Neural cell (in vitro differentiated cells): ENCODE measurements around the gene AGRN.

ENCODE experiments used
- TF ChIP-seq, protein P1 (sequence below): IDR thresholded peaks from 2 replicates; pipeline ENCODE4 v1.6.1; 2012; ENCODE audit warnings: borderline replicate concordance
- TF ChIP-seq, protein P2 (sequence below): fragments of 450-650 bp; IDR thresholded peaks from 2 replicates; pipeline ENCODE4 v1.5.1; 2014; ENCODE audit warnings: antibody characterized with exemption, mild to moderate bottlenecking, moderate library complexity; ENCODE audit not compliant: poor library complexity, severe bottlenecking

- TF ChIP-seq, protein P1, sequence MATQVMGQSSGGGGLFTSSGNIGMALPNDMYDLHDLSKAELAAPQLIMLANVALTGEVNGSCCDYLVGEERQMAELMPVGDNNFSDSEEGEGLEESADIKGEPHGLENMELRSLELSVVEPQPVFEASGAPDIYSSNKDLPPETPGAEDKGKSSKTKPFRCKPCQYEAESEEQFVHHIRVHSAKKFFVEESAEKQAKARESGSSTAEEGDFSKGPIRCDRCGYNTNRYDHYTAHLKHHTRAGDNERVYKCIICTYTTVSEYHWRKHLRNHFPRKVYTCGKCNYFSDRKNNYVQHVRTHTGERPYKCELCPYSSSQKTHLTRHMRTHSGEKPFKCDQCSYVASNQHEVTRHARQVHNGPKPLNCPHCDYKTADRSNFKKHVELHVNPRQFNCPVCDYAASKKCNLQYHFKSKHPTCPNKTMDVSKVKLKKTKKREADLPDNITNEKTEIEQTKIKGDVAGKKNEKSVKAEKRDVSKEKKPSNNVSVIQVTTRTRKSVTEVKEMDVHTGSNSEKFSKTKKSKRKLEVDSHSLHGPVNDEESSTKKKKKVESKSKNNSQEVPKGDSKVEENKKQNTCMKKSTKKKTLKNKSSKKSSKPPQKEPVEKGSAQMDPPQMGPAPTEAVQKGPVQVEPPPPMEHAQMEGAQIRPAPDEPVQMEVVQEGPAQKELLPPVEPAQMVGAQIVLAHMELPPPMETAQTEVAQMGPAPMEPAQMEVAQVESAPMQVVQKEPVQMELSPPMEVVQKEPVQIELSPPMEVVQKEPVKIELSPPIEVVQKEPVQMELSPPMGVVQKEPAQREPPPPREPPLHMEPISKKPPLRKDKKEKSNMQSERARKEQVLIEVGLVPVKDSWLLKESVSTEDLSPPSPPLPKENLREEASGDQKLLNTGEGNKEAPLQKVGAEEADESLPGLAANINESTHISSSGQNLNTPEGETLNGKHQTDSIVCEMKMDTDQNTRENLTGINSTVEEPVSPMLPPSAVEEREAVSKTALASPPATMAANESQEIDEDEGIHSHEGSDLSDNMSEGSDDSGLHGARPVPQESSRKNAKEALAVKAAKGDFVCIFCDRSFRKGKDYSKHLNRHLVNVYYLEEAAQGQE, result no peak
- TF ChIP-seq, protein P2, sequence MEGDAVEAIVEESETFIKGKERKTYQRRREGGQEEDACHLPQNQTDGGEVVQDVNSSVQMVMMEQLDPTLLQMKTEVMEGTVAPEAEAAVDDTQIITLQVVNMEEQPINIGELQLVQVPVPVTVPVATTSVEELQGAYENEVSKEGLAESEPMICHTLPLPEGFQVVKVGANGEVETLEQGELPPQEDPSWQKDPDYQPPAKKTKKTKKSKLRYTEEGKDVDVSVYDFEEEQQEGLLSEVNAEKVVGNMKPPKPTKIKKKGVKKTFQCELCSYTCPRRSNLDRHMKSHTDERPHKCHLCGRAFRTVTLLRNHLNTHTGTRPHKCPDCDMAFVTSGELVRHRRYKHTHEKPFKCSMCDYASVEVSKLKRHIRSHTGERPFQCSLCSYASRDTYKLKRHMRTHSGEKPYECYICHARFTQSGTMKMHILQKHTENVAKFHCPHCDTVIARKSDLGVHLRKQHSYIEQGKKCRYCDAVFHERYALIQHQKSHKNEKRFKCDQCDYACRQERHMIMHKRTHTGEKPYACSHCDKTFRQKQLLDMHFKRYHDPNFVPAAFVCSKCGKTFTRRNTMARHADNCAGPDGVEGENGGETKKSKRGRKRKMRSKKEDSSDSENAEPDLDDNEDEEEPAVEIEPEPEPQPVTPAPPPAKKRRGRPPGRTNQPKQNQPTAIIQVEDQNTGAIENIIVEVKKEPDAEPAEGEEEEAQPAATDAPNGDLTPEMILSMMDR, result no peak
Observed at GRCh38 chr1:1052003-1052840, 32.3 kb downstream of the AGRN start.
